OCI-LY1 (cell line): ENCODE results near the gene CNTNAP5.

Experiments used
- H2AFZ ChIP-seq: fragments of 200-600 bp; sonication (generic), shearing (Covaris generic); 2 replicates; pipeline ENCODE4 v1.6.0; 2014; ENCODE audit warnings: antibody characterized with exemption, mild to moderate bottlenecking, low read length
- H3F3A ChIP-seq: fragments of 200-600 bp; sonication (generic), shearing (Covaris generic); 2 replicates; pipeline ENCODE4 v1.6.0; 2014; ENCODE audit warnings: mild to moderate bottlenecking, antibody characterized with exemption, low read length, moderate library complexity; ENCODE audit not compliant: insufficient read depth
- H3K27ac ChIP-seq: fragments of 200-600 bp; sonication (generic); 2 replicates; pipeline ENCODE4 v1.5.1; 2014; ENCODE audit warnings: low read length, mixed run types, mild to moderate bottlenecking, low read depth; ENCODE audit not compliant: poor library complexity, severe bottlenecking
- H3K27me3 ChIP-seq: fragments of 200-600 bp; sonication (generic); 2 replicates; pipeline ENCODE4 v1.6.0; 2014; ENCODE audit warnings: antibody characterized with exemption, mild to moderate bottlenecking, low read length, moderate library complexity; ENCODE audit not compliant: insufficient read depth
- H3K36me3 ChIP-seq: fragments of 200-600 bp; sonication (generic); 2 replicates; pipeline ENCODE4 v1.6.1; 2014; ENCODE audit warnings: mild to moderate bottlenecking, antibody characterized with exemption, low read length, moderate library complexity, mixed read lengths; ENCODE audit not compliant: insufficient read depth
- H3K4me1 ChIP-seq: fragments of 200-600 bp; sonication (generic); 2 replicates; pipeline ENCODE4 v1.5.1; 2014; ENCODE audit warnings: mild to moderate bottlenecking, low read length, moderate library complexity; ENCODE audit not compliant: insufficient read depth, severe bottlenecking
- H3K4me2 ChIP-seq: fragments of 200-600 bp; sonication (generic), shearing (Covaris generic); 2 replicates; pipeline ENCODE4 v1.6.1; 2014; ENCODE audit warnings: low read length
- H3K4me3 ChIP-seq: fragments of 200-600 bp; sonication (generic); 2 replicates; pipeline ENCODE4 v1.5.1; 2014; ENCODE audit warnings: low read length, low read depth, mild to moderate bottlenecking, mixed read lengths; ENCODE audit not compliant: poor library complexity, severe bottlenecking
- H3K79me2 ChIP-seq: fragments of 200-600 bp; shearing (Covaris generic); 2 replicates; pipeline ENCODE4 v1.6.1; 2016; ENCODE audit warnings: mixed run types, low read length, mixed read lengths; ENCODE audit not compliant: insufficient read depth
- H3K9ac ChIP-seq: fragments of 200-600 bp; sonication (generic), shearing (Covaris generic); 2 replicates; pipeline ENCODE4 v1.6.1; 2014; ENCODE audit warnings: mild to moderate bottlenecking, low read length, mixed read lengths
- H3K9me2 ChIP-seq: fragments of 200-600 bp; sonication (generic), shearing (Covaris generic); 2 replicates; pipeline ENCODE4 v1.6.1; 2014; ENCODE audit warnings: low read depth, mild to moderate bottlenecking, low read length, mixed read lengths
- H3K9me3 ChIP-seq: fragments of 200-600 bp; shearing (Covaris generic); 2 replicates; pipeline ENCODE4 v1.6.1; 2014; ENCODE audit warnings: low read length, mixed read lengths
- H4K20me1 ChIP-seq: fragments of 200-600 bp; sonication (generic), shearing (Covaris generic); 2 replicates; pipeline ENCODE4 v1.6.0; 2016; ENCODE audit warnings: mild to moderate bottlenecking, low read length; ENCODE audit not compliant: insufficient read depth
- CTCF ChIP-seq: fragments of 200-600 bp; sonication (generic), shearing (Covaris generic); IDR thresholded peaks from 2 replicates; pipeline ENCODE4 v1.5.1; 2017; ENCODE audit warnings: mild to moderate bottlenecking, antibody characterized with exemption, low read length, moderate library complexity, mixed read lengths
- EZH2 ChIP-seq: fragments of 200-600 bp; sonication (generic), shearing (Covaris generic); IDR thresholded peaks from 2 replicates; pipeline ENCODE4 v1.8.0; 2017; ENCODE audit warnings: borderline replicate concordance, mixed run types, mild to moderate bottlenecking, antibody characterized with exemption, low read length, moderate library complexity, mixed read lengths

The CNTNAP5 gene

DNA sequence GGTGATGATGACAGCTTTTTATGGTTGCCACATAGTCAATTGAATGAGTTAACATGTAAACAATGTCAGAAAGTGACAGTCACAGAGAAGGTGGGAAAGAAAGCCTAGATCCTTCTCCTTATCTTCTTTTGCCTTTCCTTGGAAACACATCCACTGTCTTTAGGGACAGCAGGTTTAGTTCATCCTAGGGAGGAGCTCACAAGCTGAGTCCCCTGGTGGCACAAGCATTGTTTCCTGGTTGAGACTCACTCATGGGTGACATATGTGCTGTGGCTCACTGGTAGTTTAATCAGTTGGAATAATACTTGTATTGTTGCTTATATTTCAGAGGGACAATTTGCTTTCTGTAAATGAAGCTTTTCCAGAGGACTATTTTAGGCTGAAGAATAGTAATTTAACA, 598.5 kb downstream of the CNTNAP5 start:
- Histone ChIP-seq H4K20me1 (no peaks in the 10 kb centered on the region), H3K27me3 (no peaks in the 10 kb centered on the region), H3K9me3 (no peaks in the 10 kb centered on the region), H3K4me1 (no peaks in the 10 kb centered on the region), H3K27ac (no peak overlapping the region), H3K4me2 (no peak overlapping the region), H3K9ac (no peak overlapping the region), H3F3A (no peaks in the 10 kb centered on the region), H2AFZ (no peak overlapping the region), H3K79me2 (no peaks in the 10 kb centered on the region), H3K36me3 (no peaks in the 10 kb centered on the region), H3K9me2 (no peaks in the 10 kb centered on the region), H3K4me3 (no peak overlapping the region)
- no peak for TF ChIP-seq CTCF
- TF ChIP-seq EZH2 = no peak

DNA sequence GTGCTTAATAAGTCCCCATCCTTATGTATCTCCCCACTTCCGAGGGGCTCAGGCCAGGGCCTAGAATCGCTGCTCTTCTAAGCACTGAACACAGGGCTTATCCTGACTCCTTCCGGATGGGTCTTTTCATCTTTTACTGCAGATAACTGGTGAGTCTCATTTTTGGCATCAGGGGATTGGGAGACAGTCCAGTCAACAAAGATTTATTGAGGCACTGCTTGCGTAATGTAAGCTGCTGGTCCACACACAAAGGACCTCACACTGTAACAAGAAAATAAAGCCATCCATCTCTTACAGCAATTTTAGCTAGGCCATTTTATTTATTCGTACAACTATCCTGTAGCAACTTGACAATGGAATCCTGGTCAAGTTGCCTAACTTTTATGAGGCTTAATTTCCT, 600.5 kb downstream of the CNTNAP5 start:
- H3K9me3 ChIP-seq = no peaks in the 10 kb centered on the region
- no peaks in the 10 kb centered on the region for H4K20me1 ChIP-seq
- H3K27me3 ChIP-seq = no peaks in the 10 kb centered on the region

GRCh38 chr2:124626993-124627392, 601.9 kb downstream of the CNTNAP5 start:
- Histone ChIP-seq H3K9me3 (no peaks in the 10 kb centered on the region), H3K27me3 (no peaks in the 10 kb centered on the region), H3K27ac (no peak overlapping the region), H3F3A (no peaks in the 10 kb centered on the region), H3K4me2 (no peak overlapping the region), H3K79me2 (no peaks in the 10 kb centered on the region), H3K4me3 (no peak overlapping the region), H3K9me2 (no peaks in the 10 kb centered on the region), H3K36me3 (no peaks in the 10 kb centered on the region), H3K4me1 (no peaks in the 10 kb centered on the region), H4K20me1 (no peaks in the 10 kb centered on the region), H2AFZ (no peak overlapping the region), H3K9ac (no peak overlapping the region)
- TF ChIP-seq CTCF = no peak
- no peak for TF ChIP-seq EZH2

More for the DNA sequence above, 600.5 kb downstream of the CNTNAP5 start:
- Histone ChIP-seq H3K9ac (no peak overlapping the region), H3K4me1 (no peaks in the 10 kb centered on the region), H3K4me2 (no peak overlapping the region), H3K9me2 (no peaks in the 10 kb centered on the region), H3K36me3 (no peaks in the 10 kb centered on the region), H3K27ac (no peak overlapping the region), H2AFZ (no peak overlapping the region), H3K79me2 (no peaks in the 10 kb centered on the region), H3F3A (no peaks in the 10 kb centered on the region), H3K4me3 (no peak overlapping the region)
- no peak for TF ChIP-seq CTCF
- TF ChIP-seq EZH2 = no peak
